ENCODE results near the gene THRB. TPM values are rescaled to one million over a fixed set of nuclear protein-coding genes. Genes with fewer than 3 reads are reported as not detected.

THRB gene
- total and polyA plus RNA-seq, 9 of the 15 experiments (the other 6 are each of a cell fraction or from before 2014, with no cell fraction given) = 1.7 to 14.9 (median 6.9) TPM

DNA sequence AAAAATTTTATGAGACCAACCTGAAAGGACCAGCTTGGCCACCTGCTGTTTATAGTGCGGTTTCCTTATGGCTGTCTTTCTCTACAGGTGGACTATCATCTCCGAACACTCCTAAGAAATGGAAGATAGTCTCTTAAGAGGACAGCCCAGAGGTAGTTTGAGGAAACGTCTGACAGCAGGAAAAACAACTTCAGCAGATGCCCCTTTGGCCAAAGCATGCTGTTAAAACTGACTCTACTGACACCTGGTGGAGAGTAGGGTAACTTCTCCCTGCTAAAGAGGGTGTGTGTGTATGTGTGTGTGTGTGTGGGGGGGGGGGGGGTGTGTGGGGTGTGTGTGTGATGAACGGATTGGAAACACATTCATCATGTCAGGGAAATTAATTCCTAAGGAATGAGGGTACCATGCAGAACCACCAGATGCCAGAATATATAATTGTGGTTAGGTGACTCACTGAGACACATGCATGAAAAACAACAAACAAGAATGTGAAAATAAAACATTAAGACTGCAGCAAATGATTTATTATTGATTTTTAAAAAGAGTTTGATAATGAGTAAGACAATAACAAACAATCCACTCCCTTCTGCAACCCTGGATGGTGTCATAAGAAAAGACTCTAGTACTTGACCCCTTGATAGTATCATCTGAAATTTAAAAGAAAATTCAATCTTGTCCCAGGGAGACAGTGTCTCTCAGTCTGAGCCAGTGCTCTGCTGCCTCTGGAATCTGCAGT is 256.5 kb downstream of the THRB start:
- H3K4me2 ChIP-seq (ENCODE audit: insufficient read depth, low read length) = no peak overlapping the region
- peak; percentile 97 for FAIRE-seq
- peak; percentile 76 to 85 (median 79) for DNase-seq (ENCODE audit: extremely low read depth in 1 of 4, low spot score in 3 of 4)
- no peaks in the 10 kb centered on the region for H4K20me1 ChIP-seq (replicated peaks; ENCODE audit: control insufficient read depth, insufficient read depth, low read length)
- 5% methylated on average over 4 of the region's 4 CpGs for WGBS (ENCODE audit: insufficient coverage, low coverage, missing lambda C conversion rate)
- no peaks in the 10 kb centered on the region for H3K4me1 ChIP-seq (replicated peaks in 1 of 2; ENCODE audit: control insufficient read depth in 2 of 2, insufficient read depth in 2 of 2, low read length in 2 of 2)
- in situ Hi-C loops (cut with MboI) = no loop called here
- H3K27ac ChIP-seq (ENCODE audit: extremely low read depth, low read depth, low read length) = no peak overlapping the region
- no TSS peak for BruUV-seq (replicated peaks)
- POLR2A ChIA-PET = interaction anchor here (0.8 kb wide), 1 partner anchor 103 kb away, joined by 5 read pairs; no protein-coding TSS in a partner anchor
- H3K9me3 ChIP-seq (replicated peaks; ENCODE audit: control insufficient read depth, insufficient read depth, low read depth, low read length) = no peaks in the 10 kb centered on the region
- intact Hi-C loops (cut with micrococcal nuclease) = loop anchor here (1.0 to 5.0 kb wide), 5 partner anchors 53 to 349 kb away; no protein-coding TSS in a partner anchor
- no peaks in the 10 kb centered on the region for H3K36me3 ChIP-seq (ENCODE audit: control insufficient read depth, insufficient read depth, low read length)
- no peak overlapping the region for H2AFZ ChIP-seq (ENCODE audit: low read depth, low read length)
- H3K9ac ChIP-seq (ENCODE audit: insufficient read depth in 1 of 2, low read depth in 2 of 2, low read length in 2 of 2) = no peak overlapping the region
- H3K27me3 ChIP-seq (ENCODE audit: control insufficient read depth in 2 of 2, insufficient read depth in 2 of 2, low read length in 2 of 2) = no peaks in the 10 kb centered on the region
- H3K9me1 ChIP-seq (ENCODE audit: control insufficient read depth, insufficient read depth, low read length) = no peaks in the 10 kb centered on the region
- peak; percentile 96 for ATAC-seq
- H3K4me3 ChIP-seq = no peak overlapping the region
- CTCF ChIA-PET (ENCODE audit: low intra/inter-chr PET ratio) = interaction anchor here (1.1 to 2.3 kb wide), 5 partner anchors 52 to 349 kb away, joined by 3 to 14 read pairs (median 9); no protein-coding TSS in a partner anchor
- H3K79me2 ChIP-seq (ENCODE audit: control insufficient read depth, insufficient read depth, low read length) = no peaks in the 10 kb centered on the region
- 0 out of 2 replicates have a peak, but pooled peaks have one; percentile 36 for TF ChIP-seq MYNN (IDR thresholded peaks at IDR 0.05)
- TF ChIP-seq MYNN (CRISPR knock-in tag; IDR thresholded peaks at IDR 0.05) = no peak
- TF ChIP-seq ZNF175 (CRISPR knock-in tag; IDR thresholded peaks at IDR 0.05; ENCODE audit: low read depth) = peak; percentile 52; the same call in 1 of the 2 replicates
- no peak for TF ChIP-seq RBM34 (IDR thresholded peaks at IDR 0.05; ENCODE audit: borderline replicate concordance, insufficient read depth, low read length)
- TF ChIP-seq MEIS2 (IDR thresholded peaks at IDR 0.05; ENCODE audit: partially characterized antibody) = peak; percentile 65
- TF ChIP-seq MAZ (CRISPR knock-in tag; conservative IDR thresholded peaks at IDR 0.05 in 1 of 2, IDR thresholded peaks at IDR 0.05 in 1 of 2) = peak in 1 of 2 experiments; percentile 74; a peak in 2 of 4 replicates
- peak; percentile 83 to 84 for TF ChIP-seq RAD21 (CRISPR knock-in tag; conservative IDR thresholded peaks at IDR 0.05 in 1 of 2, IDR thresholded peaks at IDR 0.05 in 1 of 2)
- TF ChIP-seq KLF16 (IDR thresholded peaks at IDR 0.05) = peak; percentile 46; the same call in 1 of the 2 replicates
- 0 out of 2 replicates have a peak, but pooled peaks have one; percentile 4 for TF ChIP-seq CBFA2T2 (conservative IDR thresholded peaks at IDR 0.05)
- no peak for TF ChIP-seq TRIM25 (IDR thresholded peaks at IDR 0.05; ENCODE audit: borderline replicate concordance)
- TF ChIP-seq ETV5 (CRISPR knock-in tag; IDR thresholded peaks at IDR 0.05; ENCODE audit: low read depth) = 0 out of 2 replicates have a peak, but pooled peaks have one; percentile 20
- TF ChIP-seq BCLAF1 (IDR thresholded peaks at IDR 0.05; ENCODE audit: borderline replicate concordance in 1 of 2, control insufficient read depth in 1 of 2, low read depth in 2 of 2, low read length in 1 of 2) = no peak

Measured in K562 (cell line).